Loucy (cell line): Measurements from ENCODE around the gene IQSEC1.

ENCODE experiments used
- H2AFZ ChIP-seq: fragments of 200-600 bp; sonication (generic); 2 replicates; pipeline ENCODE4 v1.6.0; 2016; ENCODE audit warnings: antibody characterized with exemption, mild to moderate bottlenecking, low read length, moderate library complexity
- H3F3A ChIP-seq: fragments of 200-600 bp; 2 replicates; pipeline ENCODE4 v1.6.0; 2016; ENCODE audit warnings: antibody characterized with exemption, low read depth, mild to moderate bottlenecking
- H3K27me3 ChIP-seq: fragments of 200-600 bp; sonication (generic); 2 replicates; pipeline ENCODE4 v1.6.1; 2014; ENCODE audit warnings: low read length, mild to moderate bottlenecking; ENCODE audit not compliant: insufficient read depth, poor library complexity, severe bottlenecking
- H3K36me3 ChIP-seq: fragments of 200-600 bp; sonication (generic); 2 replicates; pipeline ENCODE4 v1.6.1; 2016; ENCODE audit warnings: low read length; ENCODE audit not compliant: insufficient read depth
- H3K4me1 ChIP-seq: fragments of 200-600 bp; sonication (generic); 2 replicates; pipeline ENCODE4 v1.5.1; 2014; ENCODE audit warnings: low read length, mild to moderate bottlenecking; ENCODE audit not compliant: insufficient read depth, poor library complexity, severe bottlenecking
- H3K4me2 ChIP-seq: fragments of 200-600 bp; sonication (generic); 2 replicates; pipeline ENCODE4 v1.6.0; 2014; ENCODE audit warnings: antibody characterized with exemption, low read length, low read depth, mild to moderate bottlenecking; ENCODE audit not compliant: poor library complexity, severe bottlenecking
- H3K4me3 ChIP-seq: fragments of 200-600 bp; sonication (generic); 2 replicates; pipeline ENCODE4 v1.5.1; 2014; ENCODE audit warnings: low read length, mild to moderate bottlenecking, mixed read lengths; ENCODE audit not compliant: poor library complexity, severe bottlenecking
- H3K79me2 ChIP-seq: fragments of 200-600 bp; sonication (generic); 2 replicates; pipeline ENCODE4 v1.6.1; 2014; ENCODE audit warnings: low read length; ENCODE audit not compliant: insufficient read depth
- H3K9ac ChIP-seq: fragments of 200-600 bp; sonication (generic); 2 replicates; pipeline ENCODE4 v1.6.0; 2014; ENCODE audit warnings: mild to moderate bottlenecking, low read depth, low read length, moderate library complexity; ENCODE audit not compliant: poor library complexity, severe bottlenecking
- H3K9me2 ChIP-seq: fragments of 200-600 bp; sonication (generic); replicated peaks from 2 replicates; pipeline ENCODE4 v1.6.1; 2016; ENCODE audit warnings: low read depth, low read length, mixed read lengths
- H3K9me3 ChIP-seq: fragments of 200-600 bp; sonication (generic); 2 replicates; pipeline ENCODE4 v1.6.1; 2014; ENCODE audit warnings: mild to moderate bottlenecking, antibody characterized with exemption, low read length, low read depth; ENCODE audit not compliant: insufficient read depth
- H4K20me1 ChIP-seq: fragments of 200-600 bp; sonication (generic); 2 replicates; pipeline ENCODE4 v1.6.0; 2014; ENCODE audit warnings: antibody characterized with exemption, low read length, mild to moderate bottlenecking; ENCODE audit not compliant: insufficient read depth, poor library complexity, severe bottlenecking
- CTCF ChIP-seq: fragments of 200-600 bp; sonication (generic); conservative IDR thresholded peaks from 2 replicates; pipeline ENCODE4 v1.5.1; 2014; ENCODE audit warnings: mild to moderate bottlenecking, antibody characterized with exemption, low read length
- EZH2phosphoT487 ChIP-seq: fragments of 200-600 bp; IDR thresholded peaks from 2 replicates; pipeline ENCODE4 v1.6.1; 2018; ENCODE audit warnings: antibody characterized with exemption, mild to moderate bottlenecking, moderate library complexity, borderline replicate concordance

The IQSEC1 gene

GRCh38 chr3:12878141-12878574 is 195.1 kb downstream of the IQSEC1 start:
- Histone ChIP-seq H2AFZ (no peak overlapping the region), H3K9me3 (no peaks in the 10 kb centered on the region), H4K20me1 (no peaks in the 10 kb centered on the region), H3K36me3 (no peaks in the 10 kb centered on the region), H3K4me3 (no peak overlapping the region), H3K9me2 (no peaks in the 10 kb centered on the region), H3F3A (no peaks in the 10 kb centered on the region), H3K27me3 (no peaks in the 10 kb centered on the region), H3K79me2 (no peaks in the 10 kb centered on the region), H3K4me1 (no peaks in the 10 kb centered on the region), H3K4me2 (no peak overlapping the region), H3K9ac (no peak overlapping the region)
- no peak for TF ChIP-seq CTCF
- TF ChIP-seq EZH2phosphoT487, result no peak

GRCh38 chr3:12877040-12877439 is 196.2 kb downstream of the IQSEC1 start:
- H3K79me2 ChIP-seq, result no peaks in the 10 kb centered on the region
- no peaks in the 10 kb centered on the region for H3F3A ChIP-seq
- H3K9me3 ChIP-seq, result no peaks in the 10 kb centered on the region
- TF ChIP-seq EZH2phosphoT487 (no peak), CTCF (no peak)
- H2AFZ ChIP-seq, result no peak overlapping the region
- H3K27me3 ChIP-seq, result no peaks in the 10 kb centered on the region
- no peak overlapping the region for H3K4me2 ChIP-seq
- H3K4me3 ChIP-seq, result no peak overlapping the region
- H3K4me1 ChIP-seq, result no peaks in the 10 kb centered on the region
- no peaks in the 10 kb centered on the region for H3K9me2 ChIP-seq
- H3K36me3 ChIP-seq, result no peaks in the 10 kb centered on the region
- H4K20me1 ChIP-seq, result no peaks in the 10 kb centered on the region
- H3K9ac ChIP-seq, result no peak overlapping the region

- no peak overlapping the region for H3K9ac ChIP-seq
- TF ChIP-seq CTCF (no peak), EZH2phosphoT487 (no peak)
- H2AFZ ChIP-seq, result no peak overlapping the region
- H3K4me2 ChIP-seq, result no peak overlapping the region
- no peaks in the 10 kb centered on the region for H3K36me3 ChIP-seq
- H4K20me1 ChIP-seq, result no peaks in the 10 kb centered on the region
- H3K4me3 ChIP-seq, result no peak overlapping the region
- H3K4me1 ChIP-seq, result no peaks in the 10 kb centered on the region
- no peaks in the 10 kb centered on the region for H3K79me2 ChIP-seq
- no peaks in the 10 kb centered on the region for H3K9me3 ChIP-seq
- no peaks in the 10 kb centered on the region for H3K9me2 ChIP-seq
- H3F3A ChIP-seq, result no peaks in the 10 kb centered on the region
- no peaks in the 10 kb centered on the region for H3K27me3 ChIP-seq
Measured at GRCh38 chr3:12875857-12876836, 197.1 kb downstream of the IQSEC1 start.
